HG03196 (cell line): ENCODE data around the gene CKLF.

Experiments
- ATAC-seq: cut with Tn5 transposase; IDR thresholded peaks from one replicate; pipeline ENCODE4 v1.9.1; 2021; ENCODE audit not compliant: unreplicated experiment

The CKLF gene

GRCh38 chr16:66541388-66542355 lies 10.7 kb upstream of the CKLF start:
- ATAC-seq, result no peak

GRCh38 chr16:66542396-66542795 lies 10.0 kb upstream of the CKLF start:
- ATAC-seq, result no peak

GRCh38 chr16:66543541-66543940 lies 8.8 kb upstream of the CKLF start:
- ATAC-seq, result no peak

GRCh38 chr16:66544016-66544757 lies 8.2 kb upstream of the CKLF start:
- no peak for ATAC-seq

GRCh38 chr16:66547101-66547989 lies 5.0 kb upstream of the CKLF start:
- no peak for ATAC-seq

- ATAC-seq, result no peak
Observed at GRCh38 chr16:66548068-66548467, 4.3 kb upstream of the CKLF start.

- ATAC-seq, result no peak
Observed at GRCh38 chr16:66548868-66549267, 3.5 kb upstream of the CKLF start.

GRCh38 chr16:66549284-66550131 lies 2.9 kb upstream of the CKLF start, which contains the start of gene TK2:
Gene TK2 (minus strand): TSS chr16:66550122. CDS start chr16:66550061, 61 bp downstream.
- ATAC-seq, result no peak

GRCh38 chr16:66551348-66551759 lies 1.0 kb upstream of the CKLF start:
- no peak for ATAC-seq

GRCh38 chr16:66551788-66552285 lies 539 bp upstream of the CKLF start:
- no peak for ATAC-seq

GRCh38 chr16:66553223-66553622 lies 847 bp downstream of the CKLF start:
- no peak for ATAC-seq

- ATAC-seq, result no peak
Observed at GRCh38 chr16:66554021-66554420, 1.6 kb downstream of the CKLF start.

- ATAC-seq, result no peak
Observed at GRCh38 chr16:66554495-66554894, 2.1 kb downstream of the CKLF start.

- ATAC-seq, result no peak
Observed at GRCh38 chr16:66560107-66560506, 7.7 kb downstream of the CKLF start.

- no peak for ATAC-seq
Observed at GRCh38 chr16:66561381-66562080, 9.2 kb downstream of the CKLF start.

GRCh38 chr16:66562409-66562808 lies 10.0 kb downstream of the CKLF start:
- ATAC-seq, result no peak

GRCh38 chr16:66562986-66563385 lies 10.6 kb downstream of the CKLF start:
- no peak for ATAC-seq

- no peak for ATAC-seq
Observed at GRCh38 chr16:66563574-66564334, 11.4 kb downstream of the CKLF start.
